DMS114 treated with DMSO at 0.1 percent for 48 hours (cell line): ENCODE results near the gene NUB1.

ENCODE experiments used
- DNase-seq: peaks from one replicate; lab custom pipeline; 2025; ENCODE audit not compliant: unreplicated experiment; lab: John Stamatoyannopoulos, UW

NUB1 gene

GRCh38 chr7:151388430-151388829 lies 46.8 kb downstream of the NUB1 start:
- DNase-seq: no peak

DNA sequence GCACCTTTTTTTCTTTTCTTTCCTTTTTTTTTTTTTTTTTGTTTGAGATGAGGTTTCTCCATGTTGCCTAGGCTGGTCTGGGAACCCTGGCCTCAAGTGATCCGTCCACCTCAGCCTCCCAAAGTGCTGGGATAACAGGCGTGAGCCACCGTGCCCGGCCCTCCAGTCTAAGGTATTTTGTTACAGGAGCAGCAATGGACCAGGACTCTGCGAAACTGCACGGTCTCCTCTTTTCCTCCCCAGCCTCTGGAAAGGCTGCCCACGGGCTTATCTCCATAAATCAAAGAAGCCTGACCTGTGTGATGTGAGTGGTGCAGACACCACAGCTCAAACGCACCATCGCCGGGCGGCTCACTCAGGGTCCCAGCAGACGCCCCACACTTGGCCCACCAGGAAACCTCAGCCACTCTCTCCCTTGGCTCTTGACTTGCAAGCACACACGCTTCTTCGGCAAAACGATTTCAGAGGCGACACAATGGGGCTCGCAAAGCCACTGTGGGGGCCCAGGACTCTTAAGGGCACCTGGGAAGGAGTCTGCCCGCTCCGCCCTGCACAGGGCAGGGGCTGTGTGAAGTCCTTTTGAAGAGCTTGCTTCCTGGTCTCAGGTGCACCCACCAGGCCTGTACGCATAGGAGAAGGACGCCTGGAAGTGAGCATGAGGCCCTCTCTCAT lies 47.6 kb downstream of the NUB1 start:
- DNase-seq: no peak

DNA sequence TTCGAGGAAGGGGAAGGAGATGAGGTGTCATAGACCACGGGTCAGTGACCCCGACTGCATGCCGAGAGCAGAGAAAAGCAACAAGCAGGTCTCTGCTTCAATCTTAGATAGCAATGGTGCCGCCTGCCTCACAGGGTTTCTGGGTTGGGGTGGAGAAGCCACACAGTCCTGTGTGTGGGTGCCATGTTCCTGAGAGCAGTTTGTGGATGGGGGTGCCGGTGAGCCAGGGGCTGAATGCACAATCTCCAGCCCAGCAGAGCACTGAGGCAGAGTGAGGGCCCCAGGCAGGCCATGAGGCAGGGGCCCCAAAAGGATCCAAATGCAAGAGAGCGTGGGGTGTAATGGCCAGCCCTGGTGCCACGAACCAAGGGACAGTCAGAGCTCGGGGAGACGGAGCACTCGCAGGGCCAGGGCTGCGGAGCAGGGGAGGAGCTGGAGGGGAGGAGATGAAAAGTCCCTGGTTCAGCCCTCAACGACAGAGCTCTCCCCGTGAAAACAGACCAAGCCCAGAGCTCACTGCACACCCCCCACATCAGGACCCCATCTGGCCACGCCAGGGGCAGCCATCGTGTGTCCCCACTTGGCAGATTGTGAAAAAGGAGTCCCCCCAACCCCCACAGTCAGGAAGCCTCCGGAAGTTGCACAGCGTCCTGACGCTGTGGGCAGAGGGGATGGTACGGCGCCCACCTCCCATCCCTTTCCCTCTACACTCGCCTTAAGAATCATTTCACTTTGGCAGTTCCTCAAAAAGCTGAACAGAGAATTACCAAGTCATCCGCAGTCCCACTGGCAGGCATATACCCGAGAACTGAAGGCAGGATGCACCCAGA lies 48.4 kb downstream of the NUB1 start:
- DNase-seq: no peak

DNA sequence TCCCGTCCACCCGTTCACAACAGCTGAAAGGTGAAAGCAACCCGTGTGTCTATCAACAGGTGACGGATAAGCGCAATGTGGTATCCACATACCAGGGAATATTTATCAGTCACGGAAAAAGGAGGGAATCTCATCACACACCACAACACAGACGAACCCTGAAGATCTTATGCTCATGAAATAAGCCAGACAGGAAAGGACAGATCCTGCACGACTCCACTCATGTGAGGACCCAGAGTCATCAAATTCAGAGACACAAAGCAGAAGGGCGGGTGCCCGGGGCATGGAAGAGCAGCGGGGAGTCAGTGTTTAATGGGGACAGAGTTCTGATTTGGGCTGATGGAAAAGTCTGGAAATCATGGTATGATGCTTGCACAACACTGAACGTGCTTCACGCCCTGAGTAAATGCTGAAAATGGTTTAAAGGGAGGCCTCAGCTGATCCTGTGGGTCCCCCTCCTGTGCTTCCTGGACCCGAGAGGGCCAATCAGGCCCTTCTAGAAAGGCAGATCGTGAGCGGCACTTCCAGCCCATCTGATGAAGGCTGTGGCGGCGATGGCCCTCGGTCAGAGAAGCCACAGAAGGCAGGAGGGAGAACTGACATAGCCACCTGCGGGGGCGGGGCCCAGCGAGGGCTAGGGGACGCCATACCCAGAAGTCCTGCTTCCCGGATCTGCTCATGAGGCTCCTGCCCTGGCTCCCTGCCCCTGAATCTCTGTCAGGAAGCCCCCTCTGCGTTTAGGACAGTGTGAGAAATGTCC lies 49.2 kb downstream of the NUB1 start:
- no peak for DNase-seq

GRCh38 chr7:151391358-151391730 lies 49.7 kb downstream of the NUB1 start:
- no peak for DNase-seq

DNA sequence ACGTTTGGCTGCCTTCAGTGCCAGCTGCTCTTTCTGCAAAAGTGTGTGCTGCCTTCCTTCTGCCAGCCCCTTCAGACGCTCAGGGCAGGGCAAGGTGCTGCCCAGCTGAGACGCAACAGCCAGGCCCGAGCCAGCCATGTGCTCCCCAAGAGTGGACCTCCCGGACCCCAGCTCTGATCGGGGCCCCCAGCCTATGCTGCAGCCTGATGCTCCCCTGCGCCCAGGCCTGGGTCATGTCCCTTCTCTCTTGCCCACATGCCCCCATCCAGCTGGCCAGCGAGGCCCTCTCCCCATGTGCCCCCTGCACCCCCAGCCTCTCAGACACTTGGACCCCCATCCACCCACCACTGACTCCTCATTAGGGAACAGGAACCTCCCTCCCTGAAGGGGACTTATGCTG lies 50.4 kb downstream of the NUB1 start:
- no peak for DNase-seq

DNA sequence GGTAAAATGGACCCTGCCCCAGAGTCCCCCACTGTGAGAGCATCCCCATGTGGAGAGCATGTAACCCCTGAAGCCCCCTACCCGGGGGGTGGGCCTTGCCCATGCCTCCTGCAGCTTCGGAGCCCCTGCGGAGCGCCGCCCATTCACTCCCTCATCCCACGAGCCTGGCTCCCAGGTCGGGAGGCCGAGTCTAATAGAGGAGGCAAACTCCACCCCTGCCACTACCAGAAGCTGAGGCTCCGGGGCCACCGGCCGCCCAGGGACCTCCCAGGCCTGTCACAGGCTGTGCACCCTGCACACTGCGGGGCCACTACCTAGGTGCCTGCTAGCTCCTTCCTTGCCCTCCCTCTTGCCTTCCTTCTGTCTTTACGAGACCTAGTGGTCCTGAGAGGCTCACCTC lies 50.8 kb downstream of the NUB1 start:
- DNase-seq: no peak

DNA sequence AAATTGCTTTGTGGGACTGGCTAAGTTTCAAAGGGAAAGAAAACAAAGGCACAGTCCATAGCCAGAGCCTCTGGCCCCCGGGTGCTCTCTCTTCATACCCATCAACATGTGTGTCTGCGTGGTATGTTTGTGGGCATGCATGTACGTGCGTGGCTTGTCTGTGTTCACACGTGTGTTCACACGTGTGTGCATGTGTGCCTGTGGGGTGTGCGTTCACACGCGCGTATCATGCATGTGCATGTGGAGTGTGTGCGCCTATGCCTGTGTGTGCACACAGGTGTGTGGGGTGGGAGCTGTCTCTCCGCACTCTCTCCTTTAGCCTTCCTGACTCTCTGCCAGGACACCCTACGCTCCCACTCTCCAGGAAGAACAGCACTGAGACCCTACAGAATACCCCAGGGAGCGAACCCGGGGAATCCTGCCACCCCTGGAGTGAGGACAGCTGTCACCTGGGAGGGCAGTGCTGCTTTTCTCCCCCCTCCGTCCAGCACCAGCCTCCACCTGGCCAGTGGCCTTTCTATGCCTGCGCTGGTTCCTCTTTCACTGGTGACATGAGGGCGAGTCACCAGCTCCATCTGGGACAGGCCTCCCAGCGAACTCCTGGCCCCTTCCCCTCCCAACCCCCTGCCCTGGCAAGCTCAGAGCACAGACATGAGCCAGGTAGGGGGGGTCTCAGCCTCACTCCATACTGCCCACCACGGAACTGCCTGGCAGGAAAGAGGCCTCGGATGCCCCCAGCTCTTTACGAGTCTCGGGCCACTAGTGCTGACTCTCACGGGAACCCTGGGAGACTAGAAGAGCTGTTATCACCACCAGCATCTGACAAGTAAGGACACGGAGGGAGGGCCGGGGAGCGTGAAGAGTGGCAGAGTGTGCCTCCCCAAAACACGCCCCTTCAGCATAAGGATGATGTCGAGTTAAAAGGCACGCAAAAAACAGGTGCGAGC lies 51.7 kb downstream of the NUB1 start:
- DNase-seq: no peak

DNA sequence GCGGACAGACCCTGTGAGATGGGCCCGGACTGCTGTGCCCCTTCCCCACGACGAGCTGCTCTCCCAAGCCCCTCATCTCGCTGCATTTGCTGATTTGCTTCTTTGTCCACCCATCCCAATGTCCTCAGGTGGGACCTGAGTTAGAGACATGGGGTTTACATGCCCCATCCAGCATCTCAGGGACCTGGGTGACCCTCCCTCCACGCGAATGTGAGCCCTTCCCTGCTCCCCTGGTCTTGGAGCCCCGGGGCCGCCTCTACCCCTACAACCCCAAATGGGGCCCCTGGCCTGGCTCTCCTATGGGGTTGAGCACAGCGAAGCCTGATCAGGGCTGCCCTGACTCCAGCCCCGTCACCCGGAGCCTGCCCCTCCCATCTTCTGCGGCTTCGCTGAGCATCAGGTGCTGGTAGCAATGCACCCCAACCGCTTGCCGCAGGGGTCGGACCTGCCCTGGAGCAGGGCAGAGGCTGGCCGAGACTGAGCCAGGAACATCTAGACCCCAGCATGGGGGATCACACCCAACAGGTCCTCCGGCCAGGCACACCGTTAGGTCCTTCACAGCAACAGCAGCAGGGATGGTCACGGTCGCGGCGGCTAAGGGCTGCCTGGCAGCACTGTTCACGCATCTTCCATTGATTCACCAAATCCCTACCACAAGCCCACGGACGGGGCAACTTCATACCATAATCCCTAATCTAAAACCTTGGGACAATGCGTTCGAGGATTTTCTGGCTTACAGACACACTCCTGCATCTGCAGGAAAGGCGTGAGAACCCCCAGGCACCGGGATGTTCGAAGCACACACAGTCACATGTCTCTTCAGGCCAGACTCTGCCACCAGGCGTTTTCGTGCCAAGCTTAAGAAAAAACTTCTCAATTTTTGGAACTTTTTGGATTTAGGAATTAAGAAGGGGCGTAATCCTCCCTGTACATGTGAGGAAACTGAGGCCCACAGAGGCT lies 52.7 kb downstream of the NUB1 start:
- no peak for DNase-seq

- DNase-seq: no peak
These were observed 53.4 kb downstream of the NUB1 start for GRCh38 chr7:151395036-151395367.

- DNase-seq: no peak
These were observed 54.8 kb downstream of the NUB1 start for GRCh38 chr7:151396328-151396970.

DNA sequence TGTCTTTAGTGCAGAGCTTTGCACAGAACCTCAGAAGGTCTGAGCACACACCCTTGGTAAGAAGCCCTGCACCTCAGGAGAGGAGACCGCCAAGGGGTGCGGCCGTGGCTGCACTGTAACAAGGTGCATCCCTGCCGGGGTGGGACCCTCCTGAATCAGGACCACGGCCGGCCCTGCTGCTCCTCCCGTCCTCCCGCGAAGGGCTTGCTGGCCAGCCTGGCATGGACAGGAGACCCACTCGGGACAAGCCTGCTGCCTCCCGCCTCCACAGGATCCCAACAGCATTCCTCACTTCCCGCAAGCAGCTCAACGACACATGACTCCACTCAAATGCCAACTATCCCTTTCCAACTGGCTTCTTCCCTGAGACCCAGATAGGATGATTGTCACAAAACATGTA lies 55.4 kb downstream of the NUB1 start:
- DNase-seq: no peak

GRCh38 chr7:151398446-151399304 lies 57.1 kb downstream of the NUB1 start:
- DNase-seq: no peak

GRCh38 chr7:151399305-151399601 lies 57.6 kb downstream of the NUB1 start:
- no peak for DNase-seq

DNA sequence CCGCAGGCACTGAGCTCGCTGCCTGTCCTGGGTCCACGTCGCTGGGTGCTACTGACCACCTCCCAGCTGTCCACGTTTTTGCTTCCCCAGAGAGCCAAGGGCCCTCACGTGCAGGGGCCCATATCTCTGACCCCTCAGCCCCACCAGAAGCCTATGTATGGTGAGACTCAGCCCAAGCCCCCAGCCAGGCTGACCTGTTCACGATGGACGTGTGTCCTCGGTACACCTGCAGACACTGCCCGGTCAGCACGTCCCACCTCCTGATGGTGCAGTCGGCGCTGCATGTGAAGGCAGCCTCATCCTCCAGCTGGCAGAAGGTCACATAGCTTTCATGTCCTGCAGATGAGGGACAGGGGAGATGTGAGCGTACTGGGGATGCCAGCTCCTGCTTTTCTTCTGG lies 58.3 kb downstream of the NUB1 start:
- no peak for DNase-seq

DNA sequence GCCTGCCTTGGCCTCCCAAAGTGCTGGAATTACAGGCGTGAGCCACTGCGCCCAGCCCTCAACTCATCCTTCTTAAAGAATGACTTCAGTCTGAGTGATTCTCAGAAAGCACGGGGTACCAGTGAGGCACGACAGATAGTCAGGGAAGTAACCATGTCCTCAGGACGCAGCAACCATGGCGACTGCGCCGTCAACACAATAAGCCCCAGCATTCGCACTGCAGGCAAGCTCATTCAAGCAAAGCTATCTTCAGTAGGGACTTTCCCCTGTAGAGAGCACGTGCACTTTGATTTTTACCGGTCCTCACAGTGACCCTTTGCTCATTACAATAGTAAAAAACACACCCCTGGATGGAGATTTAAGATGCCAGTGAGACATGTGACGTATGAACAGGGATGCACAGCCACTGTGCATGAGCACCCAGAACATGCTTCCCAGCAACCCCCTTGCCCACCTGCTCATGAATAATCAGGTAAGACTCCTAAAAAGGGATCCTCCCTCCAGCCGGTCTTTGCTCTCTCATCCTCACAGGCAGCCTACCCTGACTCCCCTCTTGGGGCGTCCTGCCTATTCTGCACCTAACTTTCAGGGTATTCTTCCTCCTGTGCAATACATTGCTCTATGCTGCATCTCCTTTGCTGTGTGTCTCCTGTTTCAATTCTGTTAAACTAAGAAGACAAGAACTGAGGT lies 59.2 kb downstream of the NUB1 start:
- DNase-seq: no peak

DNA sequence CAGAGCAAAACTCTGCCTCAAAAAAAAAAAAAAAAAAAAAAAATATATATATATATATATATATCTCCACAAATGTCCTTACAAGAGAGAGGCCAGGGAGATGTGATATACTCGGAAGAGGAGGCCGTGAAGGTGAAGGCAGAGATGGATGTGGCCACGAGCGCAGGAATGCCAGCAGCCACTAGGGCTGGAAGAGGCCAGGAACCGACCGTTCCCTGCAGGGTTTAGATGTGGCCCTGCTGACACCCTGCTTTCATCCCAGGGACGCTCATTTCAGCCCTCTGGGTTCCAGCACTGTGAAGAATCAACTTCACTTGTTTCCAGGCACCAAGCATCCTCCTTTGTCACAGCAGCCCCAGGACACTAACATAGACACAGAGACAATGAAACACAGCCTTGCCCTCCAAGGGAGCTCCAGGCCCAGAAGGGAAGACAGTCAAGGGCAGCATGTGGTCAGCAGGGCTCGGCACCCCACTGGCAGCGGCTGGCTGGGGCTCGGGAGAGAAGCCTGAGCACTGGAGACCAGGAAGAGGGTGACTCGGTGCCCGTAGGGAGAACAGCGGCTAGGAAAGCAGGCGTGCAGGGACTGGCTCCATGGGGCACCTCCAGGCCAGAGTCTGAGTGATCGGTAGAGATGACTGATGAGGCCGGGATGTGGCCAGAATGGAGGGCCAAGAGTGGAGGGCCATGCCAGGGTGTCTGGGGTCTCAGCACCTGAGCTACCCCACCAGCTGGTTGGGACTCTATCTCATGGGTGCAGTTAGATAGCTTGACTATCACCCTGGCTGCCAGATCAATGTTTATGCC lies 60.6 kb downstream of the NUB1 start:
- no peak for DNase-seq
